ENCODE measurements around the gene SYT15. TPM values are rescaled to one million over a fixed set of nuclear protein-coding genes. Genes with fewer than 3 reads are reported as not detected.
"Not testable (repeated sequence)": the region's sequence is repeated elsewhere in the genome, so short reads cannot be mapped to it uniquely, and the experiment has no call there.

Gene SYT15
- total RNA-seq, 2 experiments from 2014 or later, result 0.42 to 0.63 TPM

DNA sequence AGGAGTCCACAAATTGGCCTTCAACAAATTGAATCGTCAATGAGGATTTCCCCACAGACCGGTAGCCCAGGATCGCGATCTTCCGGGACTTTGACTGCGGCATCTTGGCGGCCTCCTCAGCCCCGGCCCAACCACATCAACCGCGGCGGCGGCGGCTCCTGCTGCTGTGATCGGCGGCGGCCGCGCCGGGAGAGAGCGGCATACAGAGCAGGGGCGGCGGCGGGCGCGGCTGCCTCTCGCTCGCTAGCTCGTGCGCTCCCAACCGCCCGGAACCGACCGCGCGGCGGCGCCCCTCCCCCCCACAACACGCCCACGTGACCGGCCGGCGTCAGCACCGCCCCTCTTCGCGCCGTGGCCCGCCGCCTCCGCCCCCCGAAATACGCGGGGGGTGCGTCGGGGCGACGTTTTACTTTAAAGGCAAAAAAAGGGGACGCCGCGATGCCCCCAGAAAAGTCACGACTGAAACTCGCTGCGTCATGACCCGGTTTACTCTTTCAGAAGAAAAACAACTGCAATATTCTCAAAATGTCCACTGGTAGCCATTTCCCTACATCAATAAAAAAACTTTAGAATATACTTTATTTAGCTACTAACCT, 56.5 kb downstream of the SYT15 start:
- CTCF ChIA-PET, POLR2A ChIA-PET: not testable (repeated sequence)

GRCh38 chr10:46640005-46640404, 61.1 kb downstream of the SYT15 start:
- POLR2A ChIA-PET, CTCF ChIA-PET: not testable (repeated sequence)

Other genes with a start within 250 kb of the SYT15 start
- not detected for gene ANXA8L1, start 203.4 kb upstream of the SYT15 start, total RNA-seq
- gene NPY4R, start 113.2 kb upstream of the SYT15 start, total RNA-seq, result not detected
- gene GPRIN2, start 22.5 kb upstream of the SYT15 start, total RNA-seq, result not detected

Data from activated CD8-positive, alpha-beta memory T cell treated with anti-CD3 and anti-CD28 coated beads for 36 hours (primary cell).